Measurements from ENCODE around the gene TSPAN14. TPM values are rescaled to one million over a fixed set of nuclear protein-coding genes. Genes with fewer than 3 reads are reported as not detected.

TSPAN14 gene
- total and polyA plus RNA-seq, 2 experiments from 2014 or later: 17.9 to 40.7 TPM

- Mint-ChIP-seq H3K27ac (no peak overlapping the region), H3K27me3 (ENCODE audit: insufficient read depth, low read depth, poor library complexity) (peaks cover 16% of the 10 kb centered on the region), H3K9me3 (no peaks in the 10 kb centered on the region; the same call in 2 of the 3 replicates), H3K4me3 (no peak overlapping the region), H3K36me3 (ENCODE audit: low read depth) (no peaks in the 10 kb centered on the region), H3K4me1 (peaks cover 25% of the 10 kb centered on the region)
- Histone ChIP-seq H3K4me2 (no peak overlapping the region), H3K36me3 (ENCODE audit: insufficient read depth) (no peaks in the 10 kb centered on the region), H3K9me2 (ENCODE audit: insufficient read depth) (no peaks in the 10 kb centered on the region), H4K20me1 (replicated peaks; ENCODE audit: insufficient read depth) (no peaks in the 10 kb centered on the region; the same call in 1 of the 2 replicates), H3K4me3 (no peak overlapping the region), H3K79me2 (replicated peaks; ENCODE audit: insufficient read depth) (no peaks in the 10 kb centered on the region), H3F3A (replicated peaks; ENCODE audit: low read depth) (no peaks in the 10 kb centered on the region), H3K4me1 (ENCODE audit: insufficient read depth) (peaks cover 10% of the 10 kb centered on the region), H3K27ac (ENCODE audit: low read depth) (no peak overlapping the region), H2AFZ (no peak overlapping the region), H3K27me3 (ENCODE audit: insufficient read depth) (no peaks in the 10 kb centered on the region)
- no peak for DNase-seq (ENCODE audit: low spot score)
- ATAC-seq: no peak
- TF ChIP-seq EZH2phosphoT487 (IDR thresholded peaks at IDR 0.05; ENCODE audit: unreplicated experiment): no peak
- no peak for TF ChIP-seq STAT1 (IDR thresholded peaks at IDR 0.05; ENCODE audit: unreplicated experiment)
- no peak for TF ChIP-seq ZNF114 (CRISPR knock-in tag; IDR thresholded peaks at IDR 0.05)
- TF ChIP-seq ZNF462 (CRISPR knock-in tag; IDR thresholded peaks at IDR 0.05): no peak
- TF ChIP-seq CTCF (conservative IDR thresholded peaks at IDR 0.05; ENCODE audit: low read depth in 2 of 2): no peak
- no peak for TF ChIP-seq REST (IDR thresholded peaks at IDR 0.05; ENCODE audit: unreplicated experiment)
- no peak for TF ChIP-seq EZH2 (IDR thresholded peaks at IDR 0.05; ENCODE audit: low read depth, unreplicated experiment)
- TF ChIP-seq POLR2AphosphoS5 (IDR thresholded peaks at IDR 0.05; ENCODE audit: low read depth): no peak
- no peak for TF ChIP-seq CREB1 (CRISPR knock-in tag; IDR thresholded peaks at IDR 0.05; ENCODE audit: low read depth)
- no peak for TF ChIP-seq JUNB (IDR thresholded peaks at IDR 0.05; ENCODE audit: unreplicated experiment)
- TF ChIP-seq NANOG (IDR thresholded peaks at IDR 0.05; ENCODE audit: borderline replicate concordance): no peak
These were observed 72.1 kb downstream of the TSPAN14 start for GRCh38 chr10:80526218-80526617.

Data from GM23338 (cell line).